GM19395 (cell line): ENCODE results near the gene ERAP2.
A peak's percentile ranks its signal among the peaks of the same experiment; 100 is the strongest.
"Not testable (repeated sequence)": the region's sequence is repeated elsewhere in the genome, so short reads cannot be mapped to it uniquely, and the experiment has no call there.

ENCODE experiments used
- ATAC-seq: cut with Tn5 transposase; IDR thresholded peaks from one replicate; pipeline ENCODE4 v1.9.1; 2021; ENCODE audit warnings: mild to moderate bottlenecking, moderate library complexity; ENCODE audit not compliant: unreplicated experiment

ERAP2 gene

DNA sequence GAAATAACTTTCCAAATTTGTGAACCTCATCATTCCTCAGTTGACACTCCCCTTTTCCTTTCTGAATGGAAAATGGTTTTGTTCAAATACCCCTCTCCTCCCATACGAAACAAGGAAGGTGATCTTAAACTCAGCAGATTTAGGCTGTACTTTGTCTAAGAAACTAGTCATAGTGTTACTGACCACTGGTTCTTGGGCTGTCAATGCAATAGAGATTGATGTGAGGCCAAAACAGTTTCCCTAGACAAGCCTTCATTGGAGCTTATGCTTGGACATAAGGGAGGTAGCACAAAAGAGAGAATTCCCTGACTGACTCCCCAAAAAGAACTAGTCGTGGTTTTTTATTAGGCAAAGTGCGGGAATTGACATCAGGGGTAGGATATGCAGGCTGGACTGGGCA is 54.3 kb downstream of the ERAP2 start:
- ATAC-seq, result no peak

DNA sequence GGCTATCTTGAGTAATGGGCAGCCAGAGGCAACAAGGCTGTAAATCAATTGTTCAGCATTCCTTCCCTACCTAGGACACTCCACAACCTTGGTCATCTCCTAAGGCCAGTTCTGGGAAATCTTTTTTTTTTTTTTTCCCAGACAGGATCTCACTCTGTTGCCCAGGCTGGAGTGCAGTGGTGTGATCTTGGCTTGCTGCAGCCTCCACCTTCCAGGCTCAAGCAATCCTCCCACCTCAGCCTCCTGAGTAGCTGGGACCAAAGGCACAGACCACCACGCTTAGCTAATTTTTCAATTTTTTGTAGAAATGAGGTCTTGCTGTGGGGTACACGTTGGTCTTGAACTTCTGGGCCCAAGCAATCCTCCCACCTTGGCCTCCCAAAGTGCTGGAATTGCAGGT is 54.7 kb downstream of the ERAP2 start:
- ATAC-seq, result not testable (repeated sequence)

DNA sequence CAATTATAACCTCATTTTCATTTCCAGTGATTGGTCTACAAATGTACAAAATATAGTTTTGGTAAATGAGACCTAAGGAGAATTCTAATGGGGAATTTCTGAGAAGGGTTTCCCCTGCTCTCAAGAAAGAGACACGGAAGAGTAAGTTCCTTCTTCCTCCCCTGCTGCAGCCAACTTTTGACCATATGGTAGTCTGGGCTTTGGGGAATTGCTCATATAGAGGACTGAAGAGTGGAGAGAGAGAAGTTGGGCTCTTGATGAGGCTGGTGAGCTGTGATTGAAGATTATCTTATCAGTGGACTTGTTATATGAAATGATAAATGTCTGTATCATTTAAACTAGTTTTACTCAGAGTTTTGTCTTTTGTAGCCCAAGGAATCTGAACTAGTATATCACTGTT is 55.3 kb downstream of the ERAP2 start:
- no peak for ATAC-seq

DNA sequence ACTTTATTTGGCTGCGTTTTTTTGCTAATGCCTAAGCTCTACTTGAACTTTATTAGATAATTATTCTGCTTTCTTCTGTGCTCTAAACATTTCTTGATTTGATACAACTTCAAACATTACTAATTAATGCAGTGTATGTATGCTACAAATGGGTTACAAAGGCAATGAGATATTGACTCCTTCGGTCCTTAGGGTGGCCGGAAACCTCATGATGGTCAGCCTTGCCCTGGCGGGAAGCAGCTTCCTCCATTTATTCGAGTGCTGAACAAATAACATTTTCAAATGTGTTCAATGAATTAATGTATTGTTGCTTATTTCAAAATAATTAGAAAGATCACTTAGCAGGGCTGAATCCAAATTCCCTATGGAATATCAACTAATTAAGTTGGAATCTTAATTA is 55.7 kb downstream of the ERAP2 start:
- no peak for ATAC-seq

DNA sequence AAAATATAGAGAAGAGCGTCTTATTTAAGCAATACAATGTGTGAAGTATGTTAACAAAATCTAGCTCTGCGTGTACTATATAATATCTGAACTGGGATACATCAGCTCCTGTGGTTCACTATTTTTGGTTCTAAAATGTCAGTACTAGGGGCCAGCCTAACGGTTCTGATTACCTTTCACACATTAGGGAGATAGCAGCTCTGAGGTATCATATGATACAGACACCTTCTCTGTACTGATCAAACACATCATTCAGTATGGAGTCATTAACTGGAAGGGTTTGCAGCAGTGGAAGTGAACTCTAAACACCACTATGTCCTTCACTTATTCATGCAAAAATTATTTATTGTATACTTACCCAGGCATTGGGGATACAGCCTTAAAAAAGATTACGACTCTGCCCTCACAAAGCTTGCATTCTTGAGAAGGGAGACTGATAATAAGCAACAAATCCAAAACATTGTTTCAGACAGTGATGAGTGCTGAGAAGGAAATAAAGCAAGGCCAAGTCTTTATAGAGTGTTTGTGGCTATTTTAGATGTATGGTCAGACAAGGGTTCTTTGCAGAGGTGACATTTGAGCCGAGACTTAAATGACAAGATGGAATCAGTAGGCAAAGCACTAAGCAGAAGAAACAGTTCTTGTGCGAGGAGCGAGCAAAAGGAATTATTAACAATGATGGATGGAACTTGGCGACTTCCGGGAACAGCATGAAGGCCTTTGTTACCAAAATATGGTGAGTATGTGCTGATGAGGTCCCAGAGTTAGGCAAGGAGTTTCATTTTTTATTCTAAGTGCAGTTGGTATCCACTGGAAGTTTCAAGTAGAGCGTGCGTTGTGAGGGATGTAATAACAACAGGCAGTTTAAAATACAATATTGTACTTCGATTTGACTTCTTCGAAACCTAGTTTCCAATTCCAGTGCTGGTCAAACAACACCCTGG is 57.7 kb downstream of the ERAP2 start:
- peak; percentile 2 for ATAC-seq

DNA sequence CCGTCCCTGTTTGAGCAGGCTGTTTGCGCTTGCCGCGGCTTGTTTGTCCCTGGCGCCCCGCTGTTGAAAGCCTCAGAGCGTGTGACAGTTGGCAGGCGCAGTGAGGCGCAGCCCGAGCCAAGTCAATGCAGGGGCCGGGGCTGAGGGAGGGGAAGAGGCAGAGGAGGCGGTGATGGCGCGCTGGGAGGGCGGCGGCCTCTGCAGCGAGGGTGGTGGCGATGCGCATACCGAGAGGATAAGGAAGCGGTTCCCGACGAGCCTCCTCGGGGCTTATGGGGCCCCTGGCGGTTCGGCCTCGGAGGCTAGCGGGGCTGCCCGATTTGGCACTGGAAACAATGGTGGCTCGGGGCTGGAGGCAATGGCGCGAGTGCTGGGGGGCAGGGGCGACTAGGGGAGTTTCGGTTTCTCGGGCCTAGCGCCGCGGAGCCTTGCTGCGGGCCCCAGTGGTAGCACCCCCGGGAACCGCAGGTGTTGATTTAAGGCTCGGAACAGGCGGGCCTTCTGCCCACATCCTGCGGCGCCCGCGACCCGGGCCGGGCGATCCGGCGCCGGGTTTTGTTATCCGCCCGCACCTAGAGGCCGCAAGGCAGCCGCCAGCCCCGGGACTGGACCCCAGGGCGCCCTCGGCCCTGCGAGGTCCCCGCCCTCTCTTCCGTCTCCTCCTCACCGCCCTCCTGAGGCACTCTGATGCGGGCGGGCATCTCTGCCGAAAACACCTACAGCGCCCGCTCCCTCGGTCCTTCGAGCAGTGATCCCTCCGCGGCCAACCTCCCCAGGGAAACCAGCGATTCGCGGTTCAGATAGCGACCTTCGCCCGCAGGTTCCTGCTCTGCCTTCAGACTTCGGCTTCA is 58.6 kb downstream of the ERAP2 start:
- ATAC-seq, result peak; percentile 65

DNA sequence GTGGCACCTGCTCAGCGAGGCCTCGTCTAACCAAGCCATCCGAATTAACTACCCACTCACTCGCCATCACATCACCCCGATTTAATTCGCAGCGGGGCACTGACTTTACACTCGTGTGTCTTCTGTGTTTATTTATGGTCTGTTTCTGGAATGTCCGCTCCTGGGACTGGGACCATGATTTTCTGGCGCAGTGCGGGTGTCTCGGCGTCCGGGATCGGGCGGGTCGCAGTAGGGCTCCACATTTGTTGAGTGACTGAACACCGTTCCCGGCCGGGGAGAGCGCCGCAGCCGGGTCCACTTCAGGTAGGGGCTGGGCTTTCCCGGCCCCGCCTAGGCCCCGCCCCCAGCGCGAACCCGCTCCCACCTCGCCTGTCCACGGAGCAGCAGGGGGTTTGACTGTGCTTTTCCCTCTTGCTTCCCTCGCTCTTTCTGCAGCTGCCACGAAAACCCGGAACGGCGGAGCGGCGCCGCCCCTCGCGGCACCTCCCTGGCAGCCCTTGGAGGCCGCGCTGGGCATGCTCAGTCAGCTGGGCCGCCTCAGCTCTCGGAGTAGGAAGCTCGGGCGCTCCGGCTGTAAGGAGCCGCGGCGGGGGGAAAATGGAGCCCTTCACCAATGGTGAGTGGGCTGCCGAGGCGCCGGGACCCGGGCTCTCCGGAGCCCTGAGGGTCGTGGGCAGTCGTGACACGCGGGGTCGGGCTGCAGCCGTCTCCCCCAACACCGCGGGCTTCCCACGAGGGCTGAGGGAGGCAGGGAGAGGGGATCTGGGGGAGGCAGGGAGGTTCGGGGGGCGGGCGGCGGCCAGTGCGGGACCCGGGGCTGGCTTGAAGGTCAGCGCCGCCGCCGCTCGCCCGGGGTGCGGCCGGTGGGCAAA is 59.5 kb downstream of the ERAP2 start, which contains the start of gene LNPEP:
Gene LNPEP, plus strand, starts transcription at position 522 of the 872 bp plus-strand sequence. Its CDS starts 76 bp downstream, at position 598.
- peak; percentile 52 for ATAC-seq

DNA sequence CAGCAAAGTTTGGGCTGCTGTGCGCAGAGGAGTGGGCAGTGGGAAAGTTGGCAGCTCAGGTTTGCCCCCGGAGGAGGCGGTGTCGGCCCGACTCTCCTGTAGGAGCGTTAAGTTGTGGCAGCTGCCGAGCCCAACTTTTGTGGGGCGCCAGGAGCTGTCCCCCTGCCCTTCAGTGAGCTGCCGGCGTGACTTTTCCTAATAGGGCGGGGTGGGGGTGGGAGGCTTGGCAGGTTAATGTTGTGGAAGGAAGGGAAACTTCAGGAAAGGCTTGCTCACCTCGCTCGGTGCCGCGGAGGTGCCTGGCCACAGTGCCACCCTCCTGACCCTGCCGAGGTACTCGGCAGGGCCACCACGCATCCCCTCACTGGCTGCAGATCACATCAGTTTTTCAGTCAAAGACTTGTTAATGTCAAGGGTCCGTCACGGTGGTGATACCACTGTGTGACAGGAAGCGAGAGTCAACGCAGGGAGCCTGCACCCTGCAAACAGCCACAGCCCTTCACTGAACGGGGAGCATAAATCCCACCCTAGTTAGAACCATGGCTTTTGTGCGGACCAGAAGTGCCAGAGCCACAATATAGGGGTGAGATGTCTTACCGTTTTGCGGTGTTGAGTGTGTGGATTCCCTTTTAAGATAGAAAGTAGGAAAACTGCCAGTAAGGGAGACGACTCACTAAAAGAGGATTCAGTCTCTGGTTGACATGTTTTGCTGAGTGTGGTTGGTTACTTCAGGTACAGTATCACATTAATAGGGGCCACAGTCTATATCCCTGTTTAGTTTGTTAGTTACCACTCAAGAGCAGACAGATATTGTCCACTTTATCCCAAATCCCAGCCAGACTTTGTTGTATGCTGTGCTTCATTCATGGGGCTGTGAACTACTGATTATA is 60.4 kb downstream of the ERAP2 start:
- ATAC-seq, result peak; percentile 34

DNA sequence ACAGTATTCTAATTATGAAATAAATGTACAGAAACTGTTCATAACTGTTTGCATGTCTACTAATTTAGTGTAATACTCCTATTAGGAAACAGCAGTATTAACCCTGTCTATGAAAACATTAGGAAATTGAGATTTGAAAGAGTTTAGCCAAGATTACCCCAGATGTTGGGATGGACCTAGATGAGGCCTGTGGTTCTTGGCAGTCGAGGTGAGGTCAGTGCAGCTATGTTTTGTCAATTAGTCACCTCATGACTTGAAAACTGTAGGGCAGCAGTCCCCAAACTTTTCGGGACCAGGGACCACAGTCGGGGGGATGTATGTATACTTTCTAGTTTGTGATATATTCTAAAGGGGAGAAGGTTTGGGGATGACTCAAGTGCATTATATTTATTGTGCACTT is 64.3 kb downstream of the ERAP2 start:
- no peak for ATAC-seq

DNA sequence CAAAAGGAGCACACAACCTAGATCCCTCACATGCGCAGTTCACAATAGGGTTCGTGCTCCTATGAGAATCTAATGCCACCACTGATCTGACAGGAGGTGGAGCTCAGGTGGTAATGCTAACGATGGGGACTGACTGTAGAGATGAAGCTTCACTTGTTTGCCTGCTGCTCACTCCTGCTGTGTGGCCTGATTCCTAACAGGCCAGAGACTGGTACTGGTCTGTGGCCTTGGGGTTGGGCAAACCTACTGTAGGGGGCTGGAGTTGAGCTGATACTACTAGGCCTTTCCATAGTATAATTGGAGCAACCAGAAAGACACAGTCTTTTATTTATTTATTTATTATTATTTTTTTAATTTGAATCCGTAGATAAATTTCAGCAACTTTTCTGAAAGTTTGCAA is 64.8 kb downstream of the ERAP2 start:
- no peak for ATAC-seq

DNA sequence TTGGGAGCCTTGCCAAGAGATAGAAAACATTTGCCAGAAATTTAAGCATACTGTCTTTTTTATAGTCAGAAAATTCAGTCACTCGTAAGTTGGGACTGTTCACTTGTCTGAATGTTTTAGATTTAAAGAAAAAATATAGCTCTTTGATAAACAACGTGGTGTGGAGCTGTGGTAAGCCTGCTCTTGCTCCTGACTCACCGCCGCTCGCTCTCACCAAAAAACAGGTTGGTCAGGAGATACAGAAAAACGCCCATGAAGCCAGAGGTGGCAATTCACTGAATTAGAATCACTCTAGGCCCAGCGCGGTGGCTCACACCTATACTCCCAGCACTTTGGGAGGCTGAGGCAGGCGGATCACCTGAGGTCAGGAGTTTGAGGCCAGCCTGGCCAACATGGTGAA is 65.8 kb downstream of the ERAP2 start:
- ATAC-seq, result no peak

DNA sequence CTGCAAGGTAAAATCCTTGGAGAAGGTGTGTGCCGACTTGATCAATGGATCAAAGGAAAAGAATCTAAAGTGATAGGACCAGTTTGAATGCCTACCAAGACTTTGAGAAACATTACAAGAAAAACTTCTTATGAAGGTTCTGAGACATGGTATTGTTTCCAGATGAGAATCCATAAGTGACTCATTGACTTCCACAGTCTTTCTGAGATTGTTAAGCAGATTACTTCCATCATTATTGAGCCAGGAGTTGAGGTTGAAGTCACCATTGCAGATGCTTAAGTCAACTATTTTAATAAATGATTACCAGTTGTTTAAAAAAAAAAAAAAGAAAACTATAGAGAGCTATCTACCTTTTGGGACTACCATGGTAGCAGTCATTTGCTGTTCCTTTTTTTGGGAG is 66.6 kb downstream of the ERAP2 start:
- no peak for ATAC-seq

DNA sequence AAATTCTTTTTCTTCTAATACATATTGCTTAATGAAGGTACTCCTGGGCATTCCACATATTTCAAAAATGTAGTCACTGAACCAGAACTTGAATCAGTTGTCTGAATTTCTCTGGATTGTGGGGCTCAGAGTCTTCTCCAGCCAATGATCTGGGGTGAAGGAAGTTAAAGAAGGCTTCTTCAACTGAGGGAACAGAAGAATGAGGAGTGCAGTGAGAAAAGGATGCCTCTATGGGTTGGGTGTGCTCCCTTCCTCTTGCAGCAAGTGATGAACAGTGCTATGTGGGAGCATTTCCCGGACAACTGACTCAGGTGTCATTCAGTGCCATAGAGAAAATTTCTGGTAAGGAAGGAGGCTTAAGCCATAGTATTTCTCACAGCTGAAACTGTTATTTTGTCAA is 67.5 kb downstream of the ERAP2 start:
- ATAC-seq, result no peak

DNA sequence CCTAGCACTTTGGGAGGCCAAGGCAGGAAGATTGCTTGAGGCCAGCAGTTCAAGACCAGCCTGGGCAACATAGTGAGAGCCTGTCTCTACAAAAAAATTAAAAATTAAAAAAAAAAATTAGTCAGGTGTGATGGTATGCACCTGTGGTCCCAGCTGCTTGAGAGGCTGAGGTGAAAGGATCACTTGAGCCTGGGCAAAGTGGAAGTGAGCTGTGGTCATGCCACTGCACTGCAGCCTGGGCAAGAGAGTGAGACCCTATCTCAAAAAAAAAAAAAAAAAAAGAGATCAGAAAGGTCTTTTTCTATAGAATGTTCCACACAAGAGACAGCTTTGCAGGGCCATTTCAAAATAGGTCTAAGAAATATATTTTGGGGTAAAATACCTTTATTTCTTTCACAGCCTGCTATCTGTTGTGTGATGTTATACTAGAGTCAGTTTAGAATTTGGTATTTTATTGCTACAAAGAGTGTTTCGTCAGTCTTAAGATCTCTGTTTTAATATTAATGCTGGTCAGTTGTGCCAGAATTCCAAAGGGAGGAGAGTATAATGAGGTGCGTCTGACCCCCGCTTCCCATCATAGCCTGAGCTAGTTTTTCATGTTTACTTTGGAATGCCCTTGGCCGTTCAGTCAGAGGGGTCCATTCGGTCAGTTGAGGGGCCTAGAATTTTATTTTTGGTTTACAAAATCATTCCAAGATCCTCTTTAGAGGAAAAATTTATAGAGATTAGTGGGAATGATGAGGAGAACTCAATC is 69.0 kb downstream of the ERAP2 start:
- no peak for ATAC-seq

DNA sequence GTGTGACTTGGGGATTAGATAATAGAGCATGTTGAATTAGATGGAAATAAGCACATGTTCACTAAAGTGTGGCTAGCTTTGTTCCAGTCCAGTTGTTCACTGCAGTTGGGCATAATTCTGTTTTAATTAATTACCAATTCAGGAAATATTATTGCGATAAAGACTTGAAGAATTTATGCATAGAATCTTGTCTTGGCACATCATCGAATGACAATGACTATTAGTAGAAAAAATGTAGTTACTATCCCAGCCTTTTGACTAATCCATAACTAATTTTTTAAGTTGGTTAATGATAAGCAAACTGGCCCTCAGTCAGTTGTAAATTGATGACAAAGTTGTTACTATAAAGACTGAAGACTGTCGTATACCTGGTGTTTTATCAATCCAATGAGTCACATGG is 70.1 kb downstream of the ERAP2 start:
- no peak for ATAC-seq

DNA sequence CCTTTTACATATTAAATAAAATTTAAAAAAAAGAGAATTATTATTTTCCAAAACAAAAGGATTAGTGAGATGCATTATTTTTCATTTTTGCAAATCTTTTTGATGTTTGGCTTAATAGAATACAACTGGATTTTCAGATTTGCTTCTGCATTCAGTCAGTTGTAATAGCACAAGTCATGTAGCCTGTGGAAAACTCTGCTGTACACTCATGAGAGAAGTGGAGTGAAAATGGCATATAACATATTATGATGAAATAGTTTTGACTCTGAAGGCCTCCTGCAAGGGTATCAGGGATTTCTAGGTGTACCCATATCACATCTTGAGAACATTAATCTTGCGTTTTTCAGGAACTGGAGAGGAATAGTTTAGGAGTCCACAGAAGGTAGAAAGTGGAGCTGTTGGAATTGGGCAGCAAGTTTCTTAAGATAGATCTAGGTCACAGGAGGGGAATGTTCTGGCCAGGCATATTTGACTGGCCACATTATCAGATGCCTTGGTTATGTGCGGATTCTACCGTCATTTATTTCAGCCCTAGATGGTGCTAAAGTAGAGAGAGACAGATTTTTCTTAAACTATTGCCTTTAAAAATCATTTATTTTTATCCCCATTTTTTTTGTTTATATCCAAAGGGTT is 75.9 kb downstream of the ERAP2 start:
- no peak for ATAC-seq

DNA sequence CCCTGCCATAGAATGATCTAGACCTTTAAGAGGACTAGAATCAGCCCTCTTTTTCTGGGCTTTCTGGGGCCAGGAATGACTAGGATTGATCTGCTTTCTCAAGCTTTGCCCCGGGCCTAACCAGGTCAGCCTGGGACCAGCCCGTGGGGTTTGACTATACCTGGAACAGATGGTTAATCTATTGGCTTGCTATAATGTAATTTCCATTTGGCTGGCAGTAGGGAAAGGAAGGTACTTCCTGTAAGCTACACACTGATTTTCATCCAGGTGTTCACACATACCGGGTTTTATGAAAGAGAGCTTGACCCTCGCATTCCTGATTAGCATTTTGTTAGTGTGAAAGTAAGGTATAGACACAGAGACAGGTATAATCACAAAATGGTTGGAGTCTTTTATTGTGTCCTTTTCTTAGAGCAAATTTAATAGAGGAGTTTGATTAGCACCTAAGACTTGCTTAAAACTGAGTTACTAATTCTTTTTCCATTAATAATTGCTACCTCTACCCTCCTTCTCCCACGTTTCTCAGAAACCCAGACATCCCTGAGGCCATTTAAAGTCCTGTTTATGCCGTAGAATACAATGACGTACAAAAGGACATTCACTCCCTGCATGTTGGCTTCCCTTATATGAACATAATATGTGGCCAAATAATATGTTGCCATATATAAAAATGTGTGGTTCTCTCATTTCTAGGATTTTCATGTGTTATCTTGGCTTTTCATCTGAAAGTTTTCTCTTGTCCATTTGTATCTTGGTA is 76.9 kb downstream of the ERAP2 start:
- no peak for ATAC-seq
